ENCODE measurements around the gene ASTL. TPM values are rescaled to one million over a fixed set of nuclear protein-coding genes. Genes with fewer than 3 reads are reported as not detected.

ASTL gene
- total RNA-seq, 1 donor from 2014 or later, result not detected

GRCh38 chr2:96159084-96159830, 21.0 kb upstream of the ASTL start:
- DNase-seq (ENCODE audit: low read depth in 2 of 2), result no peak

- no peak for DNase-seq (ENCODE audit: low read depth in 2 of 2)
Observed at GRCh38 chr2:96158554-96158940, 20.2 kb upstream of the ASTL start.

- no peak for DNase-seq (ENCODE audit: low read depth in 2 of 2)
Observed at GRCh38 chr2:96157649-96158553, 19.6 kb upstream of the ASTL start.

- DNase-seq (ENCODE audit: low read depth in 2 of 2), result no peak
Observed at GRCh38 chr2:96156926-96157648, 18.8 kb upstream of the ASTL start.

GRCh38 chr2:96156011-96156820, 17.9 kb upstream of the ASTL start:
- no peak for DNase-seq (ENCODE audit: low read depth in 2 of 2)

- no peak for DNase-seq (ENCODE audit: low read depth in 2 of 2)
Observed at GRCh38 chr2:96154506-96155380, 16.4 kb upstream of the ASTL start.

- no peak for DNase-seq (ENCODE audit: low read depth in 2 of 2)
Observed at GRCh38 chr2:96153991-96154431, 15.7 kb upstream of the ASTL start.

GRCh38 chr2:96153291-96153713, 15.0 kb upstream of the ASTL start:
- no peak for DNase-seq (ENCODE audit: low read depth in 2 of 2)

- no peak for DNase-seq (ENCODE audit: low read depth in 2 of 2)
Observed at GRCh38 chr2:96152304-96153161, 14.2 kb upstream of the ASTL start.

- DNase-seq (ENCODE audit: low read depth in 2 of 2), result no peak
Observed at GRCh38 chr2:96151595-96152303, 13.4 kb upstream of the ASTL start.

GRCh38 chr2:96150791-96151594, 12.7 kb upstream of the ASTL start:
- no peak for DNase-seq (ENCODE audit: low read depth in 2 of 2)

GRCh38 chr2:96150007-96150640, 11.8 kb upstream of the ASTL start:
- DNase-seq (ENCODE audit: low read depth in 2 of 2), result no peak

GRCh38 chr2:96148410-96149217, 10.3 kb upstream of the ASTL start:
- peak; percentile 79 to 88 for DNase-seq (ENCODE audit: low read depth in 2 of 2)

GRCh38 chr2:96147593-96148201, 9.4 kb upstream of the ASTL start:
- no peak for DNase-seq (ENCODE audit: low read depth in 2 of 2)

GRCh38 chr2:96146881-96147592, 8.7 kb upstream of the ASTL start:
- no peak for DNase-seq (ENCODE audit: low read depth in 2 of 2)

Data from dermis microvascular lymphatic vessel endothelial cell (primary cell).